HG03196 (cell line): ENCODE data around the gene FRAS1.
"Not testable (repeated sequence)": the region's sequence is repeated elsewhere in the genome, so short reads cannot be mapped to it uniquely, and the experiment has no call there.

ENCODE experiments used
- ATAC-seq: cut with Tn5 transposase; IDR thresholded peaks from one replicate; pipeline ENCODE4 v1.9.1; 2021; ENCODE audit not compliant: unreplicated experiment

FRAS1 gene

GRCh38 chr4:78119698-78120097 is 62.6 kb downstream of the FRAS1 start:
- ATAC-seq: no peak

GRCh38 chr4:78120144-78120880 is 63.2 kb downstream of the FRAS1 start:
- ATAC-seq: no peak

- ATAC-seq: no peak
Observed at GRCh38 chr4:78121338-78121904, 64.3 kb downstream of the FRAS1 start.

- ATAC-seq: not testable (repeated sequence)
Observed at GRCh38 chr4:78125834-78126331, 68.8 kb downstream of the FRAS1 start.

GRCh38 chr4:78129383-78130108 is 72.4 kb downstream of the FRAS1 start:
- ATAC-seq: no peak

GRCh38 chr4:78131403-78131802 is 74.3 kb downstream of the FRAS1 start:
- no peak for ATAC-seq

- ATAC-seq: no peak
Observed at GRCh38 chr4:78136109-78137081, 79.3 kb downstream of the FRAS1 start.

DNA sequence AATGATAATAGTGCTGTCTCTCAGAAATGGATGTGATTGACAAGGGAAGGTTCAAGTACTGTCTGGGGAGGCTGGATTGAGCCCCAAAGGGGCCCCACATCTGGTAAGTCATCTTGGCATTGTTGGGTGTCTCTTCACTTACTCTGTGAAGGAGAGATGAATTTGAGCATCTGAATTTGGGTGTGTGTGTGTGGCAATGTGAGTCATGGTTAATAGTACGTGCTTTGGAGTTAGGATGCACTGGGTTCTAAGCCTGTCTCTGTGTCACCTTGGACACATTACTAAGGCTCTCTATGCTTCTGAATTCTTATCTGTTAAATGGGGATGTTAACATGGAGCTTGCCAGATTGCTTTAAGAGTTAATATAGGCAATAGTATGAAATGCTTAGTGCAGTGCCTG is 80.4 kb downstream of the FRAS1 start:
- ATAC-seq: no peak

DNA sequence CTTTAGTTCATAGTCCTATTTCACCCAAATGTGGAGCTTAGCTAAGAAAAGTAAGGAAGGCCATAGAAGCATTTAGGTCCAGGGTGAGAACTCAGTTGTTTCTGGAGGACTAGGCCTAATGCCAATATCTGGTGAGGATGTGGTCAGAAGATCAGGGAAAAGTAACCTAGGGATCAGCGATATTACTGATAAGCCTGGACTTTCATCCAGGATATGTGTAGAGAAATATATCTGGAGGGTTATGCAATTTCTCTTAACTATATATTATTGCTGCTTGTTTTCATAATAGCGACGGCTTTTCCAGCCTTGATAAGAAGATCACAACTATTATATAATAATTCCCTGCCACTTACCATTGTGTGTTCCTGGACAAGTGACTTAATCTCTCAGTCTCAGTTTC is 81.1 kb downstream of the FRAS1 start:
- ATAC-seq: no peak

DNA sequence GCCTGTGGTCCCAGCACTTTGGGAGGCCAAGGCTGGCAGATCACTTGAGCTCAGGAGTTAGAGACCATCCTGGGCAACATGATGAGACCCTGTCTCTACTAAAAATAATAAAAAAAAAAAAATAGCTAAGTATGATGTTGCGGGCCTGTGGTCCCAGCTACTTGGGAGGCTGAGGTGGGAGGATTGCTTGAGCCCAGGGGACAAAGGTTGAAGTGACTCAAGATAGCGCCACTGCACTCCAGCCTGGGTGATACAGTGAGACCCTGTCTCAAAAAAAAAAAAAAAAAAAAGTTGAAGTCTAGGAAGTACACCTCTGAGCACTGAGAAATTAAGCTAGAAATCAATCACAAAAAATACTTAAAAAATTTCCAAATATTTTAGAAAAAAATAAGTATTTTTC is 86.5 kb downstream of the FRAS1 start:
- no peak for ATAC-seq

DNA sequence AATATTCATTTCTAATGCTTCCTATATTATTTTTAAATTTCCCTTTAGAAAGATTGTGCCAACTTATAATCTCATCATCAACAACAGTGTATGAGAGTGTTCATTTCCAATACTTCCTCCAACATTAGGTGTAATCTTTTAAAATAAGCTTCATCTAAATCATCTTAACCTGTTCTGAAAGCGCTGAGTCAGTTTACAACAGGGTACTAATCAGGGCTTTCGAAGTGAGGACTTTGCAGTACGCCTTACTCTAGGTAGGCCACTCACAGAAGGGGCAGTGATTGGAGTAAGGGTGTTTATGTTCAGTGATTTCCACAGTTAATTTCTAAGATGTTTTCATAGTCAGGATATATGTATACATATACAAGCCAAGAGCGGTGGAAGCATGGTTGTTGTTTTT is 87.9 kb downstream of the FRAS1 start:
- no peak for ATAC-seq

- ATAC-seq: no peak
Observed at GRCh38 chr4:78145622-78146021, 88.5 kb downstream of the FRAS1 start.

DNA sequence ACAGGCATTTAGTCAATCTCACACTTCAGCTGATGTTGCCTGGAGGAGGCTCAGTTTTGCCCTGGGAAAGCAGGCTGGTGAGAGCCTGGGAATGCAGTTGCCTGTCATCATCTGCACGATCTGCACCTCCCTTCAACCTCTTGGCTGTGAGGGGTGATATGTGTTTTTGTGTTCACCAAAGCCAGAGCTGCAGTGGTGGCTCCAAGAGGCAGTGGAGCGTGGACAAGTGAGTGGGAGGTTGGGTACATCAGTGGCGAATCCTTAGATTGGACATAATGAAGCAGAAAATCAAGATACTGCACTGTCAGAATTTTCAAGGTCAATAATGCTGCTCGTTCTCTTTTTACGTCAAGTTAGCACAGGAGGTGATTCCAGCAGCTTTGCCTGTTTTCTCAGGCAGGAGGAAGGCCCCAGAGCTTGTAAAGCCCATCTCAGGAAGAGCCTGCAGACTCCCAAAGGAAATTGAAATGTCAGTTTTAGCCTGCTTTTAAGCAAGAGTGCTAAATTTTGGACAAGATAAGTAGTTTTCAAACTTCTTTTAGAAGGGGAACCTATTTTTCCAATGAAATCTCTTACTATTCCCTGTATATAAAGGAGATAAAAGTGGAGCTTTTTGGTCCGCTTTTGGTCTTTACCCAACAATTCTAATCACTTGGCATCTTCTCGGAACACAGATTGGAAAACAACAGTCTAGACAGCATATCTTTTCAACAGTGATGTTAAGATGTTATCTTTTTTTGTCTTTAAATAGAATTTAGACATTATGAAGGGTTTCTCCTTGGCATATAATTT is 92.8 kb downstream of the FRAS1 start:
- no peak for ATAC-seq

DNA sequence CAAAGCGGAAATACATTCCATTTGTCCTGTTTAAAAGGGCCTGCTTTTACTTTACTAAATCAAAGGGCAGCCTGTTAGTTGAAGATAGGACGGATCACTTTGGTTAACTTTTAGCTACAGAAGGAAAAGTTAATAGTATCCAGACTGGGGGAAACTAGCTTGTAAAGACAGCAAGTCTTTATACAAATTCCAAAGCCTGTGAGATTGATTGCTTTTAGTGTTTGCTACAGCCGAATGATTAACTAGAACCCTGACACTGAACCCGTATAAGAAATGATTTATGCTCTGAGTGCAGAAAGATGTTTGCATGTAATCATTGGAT is 93.4 kb downstream of the FRAS1 start:
- no peak for ATAC-seq

DNA sequence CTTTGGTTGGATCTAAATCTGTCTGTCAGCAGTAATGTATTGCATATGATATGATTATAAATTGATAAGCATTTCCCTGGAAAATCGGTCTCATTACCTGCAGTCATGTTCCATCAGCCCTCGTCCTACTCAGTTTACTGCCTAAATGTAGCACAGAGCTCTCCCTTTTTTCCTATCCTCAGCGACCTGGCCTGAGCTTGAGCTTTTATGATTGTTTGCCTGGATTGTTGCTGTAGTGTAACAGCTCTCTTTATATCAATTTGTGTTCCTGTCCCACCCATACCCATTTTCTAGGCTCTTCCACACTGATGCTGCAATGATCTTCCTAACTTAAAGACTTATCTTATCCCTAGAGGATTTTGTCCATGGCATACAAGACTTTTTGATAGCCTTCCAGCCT is 95.7 kb downstream of the FRAS1 start:
- ATAC-seq: no peak

DNA sequence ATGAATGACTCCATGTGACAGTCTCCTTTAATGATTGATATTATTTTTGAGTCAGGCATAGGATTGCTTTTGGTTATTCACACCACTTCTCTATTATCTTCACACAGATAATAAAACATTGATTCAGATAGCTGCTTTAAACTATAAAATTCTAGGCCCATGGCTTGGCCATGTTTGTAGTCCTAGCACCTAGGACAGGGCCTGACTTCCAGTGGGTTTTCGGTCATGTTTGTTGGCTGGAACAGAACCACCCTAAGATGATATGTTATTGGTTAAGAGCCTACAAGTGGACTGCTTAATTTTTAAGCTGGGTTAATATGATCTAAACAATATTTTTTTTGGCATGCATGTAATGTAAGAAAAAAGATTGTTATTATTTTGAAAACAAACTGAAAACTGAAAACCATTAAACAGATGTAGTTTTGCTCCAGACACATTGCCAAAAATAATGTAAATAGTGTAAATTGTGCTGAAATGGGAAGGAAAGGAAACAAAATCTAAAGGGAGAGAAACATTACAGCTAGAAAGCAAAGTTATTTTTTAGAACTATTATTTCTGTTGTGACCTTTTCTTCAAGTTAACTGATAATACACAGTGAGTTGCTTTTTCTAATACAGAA is 98.0 kb downstream of the FRAS1 start:
- ATAC-seq: no peak

DNA sequence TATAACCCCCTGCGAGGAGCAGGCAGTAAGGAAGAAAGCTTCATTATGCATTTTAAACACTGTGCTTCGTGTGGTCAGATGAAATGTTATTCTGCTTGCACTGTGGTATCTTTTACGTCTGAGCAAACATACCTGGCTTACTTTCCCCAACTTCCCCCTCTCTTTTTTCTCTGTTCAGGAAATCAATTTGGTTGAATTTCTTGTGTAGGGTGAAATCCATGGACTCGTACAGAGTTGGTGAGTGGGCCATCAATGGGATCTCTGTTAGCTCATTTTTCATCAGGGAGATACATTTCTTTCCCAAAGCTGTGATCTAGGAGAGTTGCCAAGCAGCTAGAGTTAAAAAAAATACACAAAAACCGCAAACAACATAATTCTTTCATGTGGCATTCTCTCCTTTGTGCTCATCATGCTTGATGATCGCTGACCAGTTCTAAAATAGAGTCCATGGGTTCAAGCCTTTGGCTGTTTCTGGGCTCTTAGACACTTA is 98.5 kb downstream of the FRAS1 start:
- ATAC-seq: no peak

DNA sequence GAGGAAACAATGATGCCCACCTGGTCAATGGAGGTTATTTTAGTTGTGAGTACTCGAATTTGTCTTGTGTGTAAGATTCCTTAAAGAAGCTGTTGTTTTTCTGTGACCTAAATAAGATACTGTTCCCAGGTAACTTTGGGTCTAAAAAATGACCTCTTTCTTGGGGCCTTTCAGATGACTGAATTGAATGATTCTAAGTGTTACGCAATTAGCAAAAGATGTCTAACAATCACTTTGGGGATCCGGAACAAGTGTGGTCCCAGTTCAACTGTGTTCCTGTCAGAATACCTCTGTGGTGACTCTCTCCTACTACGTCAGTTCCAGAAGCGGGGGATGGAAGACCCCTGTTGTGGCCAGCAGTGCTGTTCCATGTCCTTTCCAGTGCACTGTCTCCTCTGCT is 99.4 kb downstream of the FRAS1 start:
- ATAC-seq: no peak

DNA sequence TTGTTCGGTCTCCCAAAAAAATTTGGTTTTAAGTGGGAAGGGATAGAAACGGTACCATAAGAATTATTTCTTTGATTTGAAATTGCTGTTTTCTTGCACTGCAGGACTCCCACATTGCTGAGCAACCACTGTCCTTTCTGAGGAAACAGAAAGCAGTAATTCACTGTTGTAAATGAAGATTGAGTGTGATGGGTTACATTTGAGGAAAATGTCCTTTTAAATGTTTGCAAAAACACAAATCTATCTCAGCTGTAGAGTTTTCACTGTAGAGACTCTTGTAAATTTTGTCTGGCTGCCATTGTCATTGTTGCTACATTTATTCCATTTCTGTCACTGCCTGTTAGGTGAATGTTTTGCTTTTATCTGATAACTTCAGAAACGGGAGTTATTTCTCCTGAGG is 105.2 kb downstream of the FRAS1 start:
- ATAC-seq: no peak

DNA sequence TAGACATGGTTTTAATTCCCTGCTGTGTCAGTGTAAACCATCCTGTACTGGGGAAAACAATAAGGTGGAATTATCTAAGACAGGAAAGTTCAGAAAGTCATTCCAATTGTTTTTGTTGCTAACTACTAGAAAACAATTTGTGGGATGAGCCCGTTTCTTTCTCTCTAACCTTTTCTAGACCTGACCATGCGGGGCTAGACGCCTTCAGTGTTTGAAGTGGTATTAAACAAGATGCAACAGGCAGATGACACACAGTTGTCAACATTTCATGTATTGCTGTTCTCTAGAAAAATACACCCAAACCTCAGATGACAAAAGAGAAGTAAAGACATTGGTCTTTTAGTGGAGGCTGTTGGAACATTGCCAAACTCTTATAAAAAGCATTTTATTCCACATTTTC is 105.7 kb downstream of the FRAS1 start:
- ATAC-seq: no peak
